ENCODE results near the gene AREL1. TPM values are rescaled to one million over a fixed set of nuclear protein-coding genes. Genes with fewer than 3 reads are reported as not detected.

AREL1 gene
- total and polyA plus RNA-seq, 2 experiments from 2014 or later: 12.9 to 25.6 TPM

- peak overlapping the region; percentile 67 for H3K27ac ChIP-seq
- 11 to 16% methylated on average over 2 of the region's 2 CpGs for WGBS, 2 experiments (ENCODE audit: low coverage in 1 of 2, low lambda C conversion rate in 2 of 2, missing lambda C conversion rate in 2 of 2)
Measured at GRCh38 chr14:74697543-74697942, 15.3 kb downstream of the AREL1 start.

GRCh38 chr14:74697011-74697410 lies 15.9 kb downstream of the AREL1 start:
- no peaks in the 10 kb centered on the region for H3K27me3 ChIP-seq (replicated peaks; ENCODE audit: insufficient read depth)
- no peaks in the 10 kb centered on the region for H3K9me3 ChIP-seq (ENCODE audit: low read depth)
- peak overlapping the region; percentile 36 for H3K4me2 ChIP-seq (ENCODE audit: unreplicated experiment)
- H3K36me3 ChIP-seq (ENCODE audit: low read depth): 0 out of 2 replicates have a peak, but pooled peaks cover under 1% of the 10 kb centered on the region
- TF ChIP-seq EZH2 (IDR thresholded peaks at IDR 0.05; ENCODE audit: insufficient read depth, poor library complexity, severe bottlenecking): no peak
- TF ChIP-seq EZH2phosphoT487 (IDR thresholded peaks at IDR 0.05; ENCODE audit: insufficient read depth, low read depth): no peak
- peaks cover 33% of the 10 kb centered on the region for H3F3A ChIP-seq (ENCODE audit: insufficient read depth)
- no peak overlapping the region for H2AFZ ChIP-seq
- H3K27ac ChIP-seq: peak overlapping the region; percentile 67
- no peak overlapping the region for H3K4me3 ChIP-seq
- no peak overlapping the region for H3K9ac ChIP-seq
- WGBS, 2 experiments (ENCODE audit: low coverage in 1 of 2, low lambda C conversion rate in 2 of 2, missing lambda C conversion rate in 2 of 2): 47 to 65% methylated on average over 1 of the region's 1 CpG
- in situ Hi-C loops (cut with MboI): no loop called here
- peaks cover 91% of the 10 kb centered on the region for H3K79me2 ChIP-seq (ENCODE audit: insufficient read depth)
- no peaks in the 10 kb centered on the region; the same call in 1 of the 2 replicates for H4K20me1 ChIP-seq (ENCODE audit: insufficient read depth)
- H3K9me2 ChIP-seq (ENCODE audit: insufficient read depth): no peaks in the 10 kb centered on the region
- peaks cover 17% of the 10 kb centered on the region for H3K4me1 ChIP-seq (ENCODE audit: insufficient read depth)
- DNase-seq: peak; percentile 8

More at GRCh38 chr14:74697543-74697942, 15.3 kb downstream of the AREL1 start:
- no peaks in the 10 kb centered on the region for H3K36me3 ChIP-seq (ENCODE audit: low read depth)
- in situ Hi-C loops (cut with MboI): no loop called here
- no peaks in the 10 kb centered on the region; the same call in 1 of the 2 replicates for H4K20me1 ChIP-seq (ENCODE audit: insufficient read depth)
- H3K4me1 ChIP-seq (ENCODE audit: insufficient read depth): peaks cover 17% of the 10 kb centered on the region
- 0 out of 2 replicates have a peak, but pooled peaks have one; percentile 46 for TF ChIP-seq EZH2phosphoT487 (IDR thresholded peaks at IDR 0.05; ENCODE audit: insufficient read depth, low read depth)
- TF ChIP-seq EZH2 (IDR thresholded peaks at IDR 0.05; ENCODE audit: insufficient read depth, poor library complexity, severe bottlenecking): no peak
- H3K27me3 ChIP-seq (replicated peaks; ENCODE audit: insufficient read depth): no peaks in the 10 kb centered on the region
- H3K4me3 ChIP-seq: 0 out of 2 replicates have a peak overlapping the region, but pooled peaks have one; percentile 0
- no peak overlapping the region for H2AFZ ChIP-seq
- no peaks in the 10 kb centered on the region for H3K9me2 ChIP-seq (ENCODE audit: insufficient read depth)
- H3K4me2 ChIP-seq (ENCODE audit: unreplicated experiment): peak overlapping the region; percentile 36
- H3F3A ChIP-seq (ENCODE audit: insufficient read depth): peaks cover 33% of the 10 kb centered on the region
- DNase-seq: peak; percentile 94
- no peaks in the 10 kb centered on the region for H3K9me3 ChIP-seq (ENCODE audit: low read depth)
- peak overlapping the region; percentile 7; the same call in 1 of the 2 replicates for H3K9ac ChIP-seq
- H3K79me2 ChIP-seq (ENCODE audit: insufficient read depth): peaks cover 91% of the 10 kb centered on the region

GRCh38 chr14:74695406-74695805 lies 17.5 kb downstream of the AREL1 start:
- Histone ChIP-seq H3K9ac (no peak overlapping the region), H4K20me1 (ENCODE audit: insufficient read depth) (no peaks in the 10 kb centered on the region), H3K4me1 (ENCODE audit: insufficient read depth) (peaks cover 17% of the 10 kb centered on the region), H3K27me3 (replicated peaks; ENCODE audit: insufficient read depth) (no peaks in the 10 kb centered on the region), H3K9me3 (ENCODE audit: low read depth) (no peaks in the 10 kb centered on the region), H2AFZ (no peak overlapping the region), H3K36me3 (ENCODE audit: low read depth) (peaks cover 14% of the 10 kb centered on the region; the same call in 1 of the 2 replicates), H3K4me2 (ENCODE audit: unreplicated experiment) (no peak overlapping the region), H3K4me3 (no peak overlapping the region), H3K79me2 (ENCODE audit: insufficient read depth) (peaks cover 91% of the 10 kb centered on the region), H3F3A (ENCODE audit: insufficient read depth) (peaks cover 33% of the 10 kb centered on the region), H3K27ac (no peak overlapping the region), H3K9me2 (ENCODE audit: insufficient read depth) (no peaks in the 10 kb centered on the region)
- WGBS, 2 experiments (ENCODE audit: low coverage in 1 of 2, low lambda C conversion rate in 2 of 2, missing lambda C conversion rate in 2 of 2): 88 to 93% methylated on average over 4 of the region's 4 CpGs
- in situ Hi-C loops (cut with MboI): no loop called here
- no peak for DNase-seq
- TF ChIP-seq EZH2 (IDR thresholded peaks at IDR 0.05; ENCODE audit: insufficient read depth, poor library complexity, severe bottlenecking) (no peak), EZH2phosphoT487 (IDR thresholded peaks at IDR 0.05; ENCODE audit: insufficient read depth, low read depth) (no peak)

- Histone ChIP-seq H3K79me2 (ENCODE audit: insufficient read depth) (peaks cover 72% of the 10 kb centered on the region), H3K4me3 (no peak overlapping the region)
- WGBS, 2 experiments (ENCODE audit: low coverage in 1 of 2, low lambda C conversion rate in 2 of 2, missing lambda C conversion rate in 2 of 2): 94 to 98% methylated on average over 3 of the region's 3 CpGs
Measured at GRCh38 chr14:74693191-74693590, 19.7 kb downstream of the AREL1 start.

More at GRCh38 chr14:74693191-74693590, 19.7 kb downstream of the AREL1 start:
- TF ChIP-seq EZH2 (IDR thresholded peaks at IDR 0.05; ENCODE audit: insufficient read depth, poor library complexity, severe bottlenecking) (no peak), EZH2phosphoT487 (IDR thresholded peaks at IDR 0.05; ENCODE audit: insufficient read depth, low read depth) (no peak)
- Histone ChIP-seq H4K20me1 (ENCODE audit: insufficient read depth) (no peaks in the 10 kb centered on the region), H3K27me3 (replicated peaks; ENCODE audit: insufficient read depth) (no peaks in the 10 kb centered on the region), H3K27ac (no peak overlapping the region), H3K36me3 (ENCODE audit: low read depth) (peaks cover 21% of the 10 kb centered on the region; the same call in 1 of the 2 replicates), H3K4me2 (ENCODE audit: unreplicated experiment) (no peak overlapping the region), H3K4me1 (ENCODE audit: insufficient read depth) (peaks cover 14% of the 10 kb centered on the region), H3K9me3 (ENCODE audit: low read depth) (no peaks in the 10 kb centered on the region), H3F3A (ENCODE audit: insufficient read depth) (peaks cover 28% of the 10 kb centered on the region), H3K9ac (no peak overlapping the region), H2AFZ (no peak overlapping the region), H3K9me2 (ENCODE audit: insufficient read depth) (no peaks in the 10 kb centered on the region)
- in situ Hi-C loops (cut with MboI): no loop called here
- no peak for DNase-seq
